Measurements from ENCODE around the gene ATRIP.

Gene ATRIP

DNA sequence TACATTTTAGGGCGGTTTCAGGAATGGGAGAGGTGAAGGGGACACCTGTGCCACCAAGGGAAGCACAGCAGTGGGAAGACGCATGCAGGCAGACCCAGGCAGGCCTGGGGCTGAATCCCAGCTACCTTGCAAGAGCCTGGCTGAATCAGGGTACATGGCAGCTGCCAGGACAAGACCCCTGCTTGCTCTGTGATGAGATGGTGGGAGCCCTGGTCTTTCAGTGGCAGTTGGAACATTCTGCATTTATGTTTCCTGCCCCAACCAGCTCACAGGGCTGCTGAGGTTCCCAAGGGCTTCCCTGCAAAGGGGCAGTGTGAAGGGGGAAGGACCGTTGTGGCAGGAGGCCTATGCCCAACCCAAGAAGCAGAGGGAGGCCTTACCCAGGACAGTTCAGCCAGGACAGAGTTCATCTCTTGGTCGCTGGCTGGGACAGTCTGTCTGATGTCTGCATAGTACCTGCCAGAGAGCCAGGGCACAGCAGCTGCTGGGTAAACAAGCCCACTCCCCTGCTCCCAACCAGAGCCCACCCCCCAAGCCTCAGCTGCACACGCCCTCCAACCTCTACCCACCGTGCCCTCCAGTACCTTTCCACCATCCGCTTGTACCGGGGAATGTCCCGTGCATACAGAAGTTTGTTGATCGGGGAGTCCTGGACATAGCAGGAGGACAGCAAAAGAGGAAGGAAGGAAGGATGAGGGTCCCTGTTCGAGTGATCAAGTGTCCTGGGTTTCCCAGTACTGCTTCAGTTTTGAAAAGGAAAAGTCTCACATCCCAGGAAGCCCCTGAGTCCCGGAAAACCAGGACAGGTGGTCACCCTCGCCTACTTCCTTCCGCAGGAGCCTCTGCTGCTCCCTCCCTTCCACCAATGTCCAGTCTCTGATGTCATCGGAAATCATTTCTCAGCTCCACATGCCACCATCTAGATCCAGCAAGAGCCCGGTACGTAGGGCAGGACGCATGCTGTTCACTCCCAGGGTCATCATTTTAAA lies 39.8 kb upstream of the ATRIP start:
- Mint-ChIP-seq H3K36me3 (no peaks in the 10 kb centered on the region), H3K4me3 (no peak overlapping the region), H3K27ac (peak overlapping the region; percentile 63), H3K4me1 (no peaks in the 10 kb centered on the region), H3K9me3 (no peaks in the 10 kb centered on the region)
- DNase-seq (ENCODE audit: low spot score in 2 of 2): peak in 1 of 2 donors; percentile 46
- no peak for ATAC-seq

DNA sequence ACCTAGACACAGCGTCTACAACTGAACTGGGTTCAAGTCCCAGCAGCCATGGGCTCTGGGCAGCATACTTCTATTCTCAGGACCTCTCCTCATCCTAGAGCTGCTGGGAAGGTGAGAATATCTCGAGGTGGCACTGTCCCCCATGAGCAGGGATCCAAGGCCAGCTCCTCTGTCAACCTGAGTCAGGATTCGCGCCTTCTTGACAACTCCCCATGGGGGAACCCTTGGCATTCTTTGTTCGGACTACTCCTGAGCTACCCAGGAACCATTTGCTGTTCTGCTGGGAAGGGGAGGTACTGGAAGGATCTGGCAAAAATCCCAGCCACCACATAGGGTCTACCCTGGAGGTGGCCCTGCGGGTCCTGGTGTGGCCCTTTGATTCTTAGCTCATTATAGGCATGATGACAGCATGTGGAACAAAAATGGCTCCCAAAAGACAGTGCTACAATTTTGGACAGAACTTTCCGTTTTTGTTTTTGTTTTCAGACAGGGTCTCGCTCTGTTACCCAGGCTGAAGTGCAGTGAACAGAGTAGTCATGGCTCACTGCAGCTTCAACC lies 38.9 kb upstream of the ATRIP start:
- Mint-ChIP-seq H3K4me1 (no peaks in the 10 kb centered on the region), H3K9me3 (no peaks in the 10 kb centered on the region), H3K27ac (peak overlapping the region; percentile 63), H3K4me3 (no peak overlapping the region), H3K36me3 (no peaks in the 10 kb centered on the region)
- ATAC-seq: no peak
- peak in 1 of 2 donors; percentile 39 for DNase-seq (ENCODE audit: low spot score in 2 of 2)

DNA sequence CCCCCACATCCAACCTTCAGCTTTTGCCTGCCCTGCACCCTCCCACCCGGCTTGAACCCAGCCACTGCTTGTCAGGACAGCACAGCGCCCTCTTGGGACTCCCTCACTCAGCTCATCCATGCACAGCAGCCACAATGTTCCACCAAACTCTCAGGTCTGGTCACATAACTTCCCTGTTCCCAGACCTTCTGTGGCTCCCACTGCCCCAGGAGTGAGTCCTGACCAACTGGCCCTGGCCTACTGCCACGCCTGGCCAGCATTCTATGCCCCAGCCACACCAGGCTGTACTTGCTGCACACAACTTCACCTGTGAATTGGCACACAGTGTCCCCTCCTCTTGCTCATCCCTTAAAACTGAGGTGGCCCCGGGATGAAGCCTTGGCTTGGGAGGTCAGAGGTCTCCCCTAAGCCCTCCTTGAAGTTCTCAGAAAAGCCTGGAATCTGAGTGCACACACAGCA lies 37.7 kb upstream of the ATRIP start:
- Mint-ChIP-seq H3K36me3 (no peaks in the 10 kb centered on the region), H3K9me3 (no peaks in the 10 kb centered on the region), H3K27ac (peak overlapping the region; percentile 14), H3K4me3 (no peak overlapping the region), H3K4me1 (no peaks in the 10 kb centered on the region)
- DNase-seq (ENCODE audit: low spot score in 2 of 2): no peak
- ATAC-seq: no peak

DNA sequence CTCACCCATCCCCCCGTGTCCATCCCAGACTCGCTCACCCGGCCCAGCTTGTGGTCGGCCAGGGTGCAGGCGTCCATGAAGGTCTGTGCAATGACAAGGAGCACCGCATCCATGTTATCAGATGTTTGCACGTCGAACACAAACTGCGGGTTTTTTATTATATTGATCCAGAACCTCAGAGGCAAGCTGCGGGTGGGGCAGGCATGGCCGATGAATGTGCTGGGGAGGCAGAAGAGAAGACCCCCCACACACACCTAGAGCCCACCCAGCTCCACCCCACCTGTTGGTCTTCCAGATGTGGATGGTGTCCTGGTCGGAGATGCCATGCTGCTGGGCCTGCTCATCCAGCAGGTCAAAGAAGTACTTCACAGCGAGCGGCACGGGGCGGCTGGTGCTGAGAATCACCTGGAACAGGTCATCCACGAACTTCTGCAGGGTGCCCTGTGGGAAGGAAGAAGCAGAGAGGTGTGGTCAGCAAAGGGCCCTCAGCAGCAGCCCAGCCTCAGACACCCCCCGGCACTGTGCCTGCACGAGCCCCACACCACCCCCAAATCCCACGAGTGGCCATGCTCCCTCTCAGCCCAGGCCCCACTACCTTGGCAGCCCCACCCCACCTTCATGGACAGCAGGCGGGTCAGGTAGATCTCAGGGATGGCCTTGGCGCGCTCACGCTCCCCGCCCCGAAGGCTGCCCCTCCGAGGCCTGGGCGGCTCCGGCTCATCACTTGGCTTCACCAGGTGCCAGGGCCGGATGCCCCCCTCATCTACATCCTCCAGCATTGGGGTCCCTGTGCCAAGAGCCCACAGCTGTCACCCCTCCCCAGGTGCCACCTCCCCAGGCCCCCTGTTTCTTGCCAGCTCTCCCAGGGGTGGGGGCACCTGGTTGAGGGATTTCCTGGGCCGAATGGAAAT lies 37.0 kb upstream of the ATRIP start:
- no peaks in the 10 kb centered on the region for H3K4me1 Mint-ChIP-seq
- H3K4me3 Mint-ChIP-seq: no peak overlapping the region
- ATAC-seq (no peak), DNase-seq (ENCODE audit: low spot score in 2 of 2) (no peak)
- no peaks in the 10 kb centered on the region for H3K9me3 Mint-ChIP-seq
- peak overlapping the region; percentile 20 for H3K27ac Mint-ChIP-seq
- no peaks in the 10 kb centered on the region for H3K36me3 Mint-ChIP-seq

DNA sequence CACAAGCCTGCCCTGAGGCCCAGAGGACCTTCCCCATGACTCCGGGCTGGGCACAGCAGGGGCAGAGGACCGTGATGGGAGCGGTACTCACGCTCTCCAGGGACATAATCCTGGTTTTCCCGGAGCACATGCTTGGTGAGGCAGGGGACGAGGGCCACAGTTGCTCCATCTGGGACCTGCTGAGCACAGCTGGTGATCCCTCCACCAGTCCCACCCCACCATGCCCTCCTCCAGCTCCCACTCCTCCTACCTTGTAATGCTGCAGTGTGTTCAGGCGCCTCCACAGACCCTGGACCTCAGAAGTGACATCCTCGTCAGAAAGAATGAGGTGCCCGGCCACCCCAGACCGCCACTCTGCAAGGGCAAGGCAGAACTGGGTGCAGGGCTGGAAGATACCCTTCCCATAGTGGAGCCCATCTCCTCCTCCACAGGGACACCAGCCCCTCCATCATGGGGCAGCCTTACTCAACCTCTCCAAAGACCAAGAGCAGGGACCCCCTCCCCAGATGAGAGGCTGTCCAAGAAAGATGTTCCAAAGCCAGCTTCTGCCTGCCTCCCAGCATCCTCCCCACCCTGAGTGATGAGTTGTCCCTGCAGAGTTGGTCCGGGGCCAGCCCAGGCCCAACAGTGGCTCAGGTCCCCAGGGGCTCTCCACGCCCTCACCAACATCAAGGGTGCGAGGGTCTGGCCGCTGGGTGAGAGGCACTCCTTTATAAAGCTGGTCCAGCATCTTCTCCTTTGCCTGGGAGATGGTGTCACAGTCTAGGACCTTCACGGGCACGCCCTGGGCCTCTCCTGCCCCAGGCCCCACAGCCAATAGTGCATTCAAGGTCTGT lies 36.1 kb upstream of the ATRIP start:
- no peak overlapping the region for H3K4me3 Mint-ChIP-seq
- no peaks in the 10 kb centered on the region for H3K9me3 Mint-ChIP-seq
- no peaks in the 10 kb centered on the region for H3K36me3 Mint-ChIP-seq
- DNase-seq (ENCODE audit: low spot score in 2 of 2): no peak
- peak overlapping the region; percentile 20 for H3K27ac Mint-ChIP-seq
- ATAC-seq: no peak
- H3K4me1 Mint-ChIP-seq: no peaks in the 10 kb centered on the region

DNA sequence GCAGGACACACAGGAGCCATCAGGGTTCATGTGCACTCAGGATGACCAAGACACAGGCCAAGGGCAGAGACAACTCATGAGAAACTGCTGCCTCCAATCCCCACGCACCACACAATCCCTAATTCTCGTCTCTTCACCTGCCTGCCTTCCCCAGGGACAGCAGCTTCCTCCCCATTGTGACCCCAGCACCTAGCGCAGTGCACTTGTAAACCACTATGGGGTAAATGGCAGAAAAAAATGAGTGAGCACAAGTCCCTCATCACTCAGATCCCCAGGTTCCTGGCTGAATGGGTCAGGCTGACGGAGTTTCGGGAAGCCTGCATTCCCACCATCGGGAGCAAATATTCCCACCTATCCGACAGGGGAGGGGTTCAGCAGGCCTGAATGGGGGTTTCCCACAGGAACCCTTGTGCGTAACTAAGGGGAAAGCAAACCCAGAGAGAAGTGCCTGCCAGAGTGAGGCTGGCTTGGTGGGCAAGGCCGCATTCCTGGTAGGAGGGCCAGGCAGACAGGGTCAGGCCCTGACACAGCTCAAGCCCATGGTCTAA lies 35.4 kb upstream of the ATRIP start:
- Mint-ChIP-seq H3K27ac (no peak overlapping the region), H3K9me3 (no peaks in the 10 kb centered on the region)
- ATAC-seq: no peak

DNA sequence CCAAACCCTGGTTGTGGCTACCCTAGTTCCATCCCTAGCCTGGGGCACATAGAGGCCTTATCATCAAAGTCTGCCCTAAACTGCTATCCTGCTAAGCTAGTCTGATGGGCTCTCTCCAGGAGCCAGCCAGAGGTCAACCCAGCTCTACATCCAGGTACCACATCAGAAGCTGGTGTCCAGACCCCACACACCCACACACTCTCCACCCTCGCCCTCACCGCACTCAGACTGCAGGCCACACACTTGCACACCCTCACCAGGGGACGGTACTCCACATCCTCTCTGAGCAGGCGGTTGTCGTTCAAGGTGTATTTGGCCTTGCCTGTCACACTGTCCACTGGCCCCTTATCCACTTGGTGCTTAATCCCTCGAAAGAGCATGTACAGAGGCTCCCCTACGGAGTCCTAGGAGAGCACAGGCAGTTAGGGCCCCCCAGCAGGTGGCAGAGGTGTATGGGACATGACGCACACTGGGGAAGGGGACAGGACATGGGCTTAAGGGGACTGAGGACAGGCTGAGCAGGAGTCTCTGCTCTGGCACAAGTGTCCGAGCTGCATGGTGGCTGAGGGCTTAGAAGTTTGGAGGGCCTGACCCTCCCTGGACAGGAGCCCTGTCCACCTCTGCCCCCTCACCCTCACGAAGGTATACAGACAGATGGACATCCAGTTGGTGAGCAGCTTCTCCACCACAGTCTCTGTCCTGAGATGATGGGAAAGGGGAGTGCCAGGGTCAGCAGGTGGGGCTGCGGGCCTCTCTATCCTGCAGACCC lies 34.7 kb upstream of the ATRIP start:
- no peak overlapping the region for H3K27ac Mint-ChIP-seq
- no peaks in the 10 kb centered on the region for H3K9me3 Mint-ChIP-seq
- no peaks in the 10 kb centered on the region for H3K4me1 Mint-ChIP-seq
- DNase-seq (ENCODE audit: low spot score in 2 of 2) (no peak), ATAC-seq (no peak)
- no peaks in the 10 kb centered on the region for H3K36me3 Mint-ChIP-seq
- no peak overlapping the region for H3K4me3 Mint-ChIP-seq

More for the DNA sequence above, 35.4 kb upstream of the ATRIP start:
- Mint-ChIP-seq H3K4me3 (no peak overlapping the region), H3K36me3 (no peaks in the 10 kb centered on the region), H3K4me1 (no peaks in the 10 kb centered on the region)
- no peak for DNase-seq (ENCODE audit: low spot score in 2 of 2)

DNA sequence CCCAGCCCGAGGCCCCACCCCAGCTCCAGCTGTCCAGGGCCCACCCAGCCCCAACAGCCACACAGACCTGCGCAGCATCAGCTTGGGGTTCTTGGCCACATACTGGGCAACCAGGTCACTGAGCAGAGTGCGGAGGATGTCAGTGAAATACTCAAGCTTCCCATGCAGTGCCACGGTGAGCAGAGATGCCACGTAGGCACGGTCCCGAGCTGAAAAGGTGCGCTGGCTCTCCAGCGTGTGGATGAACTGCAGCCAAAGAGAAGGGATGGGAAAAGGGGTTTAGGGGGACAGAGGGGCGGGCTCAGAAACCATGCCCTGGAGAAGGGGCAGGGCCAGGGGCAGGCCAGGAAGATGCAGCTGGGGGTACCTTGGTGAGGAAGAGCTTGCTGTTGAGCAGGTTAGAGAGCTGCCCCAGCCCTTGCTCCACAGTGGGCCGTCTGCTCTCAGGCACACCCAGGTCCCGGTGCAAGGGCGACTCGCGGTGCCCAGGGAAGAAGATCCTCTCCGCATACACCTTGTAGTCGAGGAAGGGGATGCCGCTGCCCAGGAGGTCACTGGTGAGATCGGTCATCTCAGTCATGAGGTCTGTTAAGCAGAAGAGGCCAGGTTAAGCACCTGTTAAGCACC lies 34.0 kb upstream of the ATRIP start:
- Mint-ChIP-seq H3K9me3 (no peaks in the 10 kb centered on the region), H3K4me3 (no peak overlapping the region), H3K36me3 (no peaks in the 10 kb centered on the region), H3K27ac (no peak overlapping the region), H3K4me1 (no peaks in the 10 kb centered on the region)
- DNase-seq (ENCODE audit: low spot score in 2 of 2): no peak
- ATAC-seq: no peak

DNA sequence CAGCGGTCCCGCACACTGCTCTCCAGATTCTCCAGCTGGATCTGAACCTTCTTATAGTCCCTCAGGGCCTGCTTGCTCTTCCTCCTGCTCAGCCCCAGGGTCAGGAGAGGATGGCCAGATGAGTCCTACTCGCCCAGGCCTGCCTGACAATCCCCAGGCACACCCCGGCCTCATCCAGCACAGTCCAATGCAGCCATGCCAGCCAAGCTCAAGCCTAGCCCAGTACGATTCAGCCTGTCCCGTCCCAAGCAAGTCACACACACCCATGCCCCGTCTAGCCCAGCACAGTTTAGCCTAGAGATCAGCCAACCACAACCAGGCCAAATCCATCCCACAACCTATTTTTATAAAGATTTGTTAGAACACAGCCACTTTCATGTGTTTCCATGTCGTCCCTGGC lies 33.5 kb upstream of the ATRIP start:
- H3K27ac Mint-ChIP-seq: no peak overlapping the region

DNA sequence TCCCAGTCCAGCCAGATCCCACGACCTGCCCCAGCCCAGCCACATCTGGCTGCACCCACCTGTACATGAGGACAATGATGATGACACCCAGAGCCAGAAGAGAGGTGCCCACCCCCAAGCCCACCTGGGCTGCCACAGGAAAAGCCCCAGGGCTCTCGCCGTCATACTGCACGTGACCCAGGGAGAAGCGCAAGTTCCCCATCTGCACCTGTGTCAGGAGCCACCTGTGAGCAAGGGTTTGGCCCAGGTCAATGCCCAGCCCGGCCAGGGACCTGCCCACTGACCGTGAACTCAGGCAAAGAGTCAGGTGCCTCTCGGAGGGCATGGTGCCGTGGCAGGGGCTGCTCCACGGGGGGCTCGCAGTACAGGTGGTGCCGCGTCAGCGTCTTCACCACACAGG lies 32.9 kb upstream of the ATRIP start:
- H3K9me3 Mint-ChIP-seq: no peaks in the 10 kb centered on the region
- DNase-seq (ENCODE audit: low spot score in 2 of 2) (no peak), ATAC-seq (no peak)
- H3K27ac Mint-ChIP-seq: no peak overlapping the region
- H3K36me3 Mint-ChIP-seq: no peaks in the 10 kb centered on the region
- H3K4me1 Mint-ChIP-seq: no peaks in the 10 kb centered on the region
- no peak overlapping the region for H3K4me3 Mint-ChIP-seq

More for the DNA sequence above, 33.5 kb upstream of the ATRIP start:
- no peak for ATAC-seq
- no peak for DNase-seq (ENCODE audit: low spot score in 2 of 2)
- no peaks in the 10 kb centered on the region for H3K36me3 Mint-ChIP-seq
- H3K9me3 Mint-ChIP-seq: no peaks in the 10 kb centered on the region
- H3K4me1 Mint-ChIP-seq: no peaks in the 10 kb centered on the region
- H3K4me3 Mint-ChIP-seq: no peak overlapping the region

DNA sequence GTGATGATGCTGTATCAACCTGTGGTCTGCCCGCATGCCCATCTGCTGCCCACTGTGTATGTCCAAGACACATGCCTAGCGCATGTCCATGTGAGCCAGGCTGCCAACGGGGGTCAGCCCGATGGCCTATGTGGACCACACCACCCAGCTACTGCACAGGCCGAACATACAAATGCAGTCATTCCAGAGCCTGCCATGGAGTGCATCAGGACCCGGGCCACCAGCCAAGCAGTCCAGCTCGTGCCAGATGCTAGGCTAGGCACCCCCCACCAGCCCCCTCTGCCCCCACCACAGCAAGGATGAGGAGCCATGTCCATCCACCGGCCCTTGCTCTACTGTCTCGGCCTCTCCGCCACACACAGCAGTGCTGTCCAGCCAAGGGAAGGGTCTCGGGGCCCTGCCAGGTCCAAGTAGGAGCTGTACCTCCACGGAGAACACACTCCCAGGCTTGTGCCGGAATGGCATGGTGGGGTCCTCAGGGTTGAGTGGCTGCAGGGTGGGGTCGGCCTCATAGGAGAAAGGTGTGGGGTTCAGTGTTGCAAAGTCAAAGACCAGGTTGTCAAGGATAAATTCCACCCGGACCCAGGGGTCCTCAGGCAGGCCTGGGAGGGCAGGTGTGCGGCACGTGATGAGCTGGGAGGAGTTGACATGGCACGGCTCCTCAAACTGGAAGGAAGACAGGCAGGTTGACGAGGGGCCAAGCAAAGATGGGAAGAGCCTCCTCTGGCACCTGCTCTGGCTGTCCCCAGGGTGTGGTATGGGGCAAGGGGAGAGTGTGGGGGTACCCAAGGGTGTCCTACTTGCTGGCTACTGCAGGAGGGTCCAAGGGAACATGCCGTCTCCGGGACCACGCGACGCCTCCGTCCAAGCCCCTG lies 31.9 kb upstream of the ATRIP start:
- Mint-ChIP-seq H3K4me1 (no peaks in the 10 kb centered on the region), H3K36me3 (no peaks in the 10 kb centered on the region), H3K4me3 (no peak overlapping the region), H3K27ac (no peak overlapping the region), H3K9me3 (no peaks in the 10 kb centered on the region)
- ATAC-seq (no peak), DNase-seq (ENCODE audit: low spot score in 2 of 2) (no peak)

DNA sequence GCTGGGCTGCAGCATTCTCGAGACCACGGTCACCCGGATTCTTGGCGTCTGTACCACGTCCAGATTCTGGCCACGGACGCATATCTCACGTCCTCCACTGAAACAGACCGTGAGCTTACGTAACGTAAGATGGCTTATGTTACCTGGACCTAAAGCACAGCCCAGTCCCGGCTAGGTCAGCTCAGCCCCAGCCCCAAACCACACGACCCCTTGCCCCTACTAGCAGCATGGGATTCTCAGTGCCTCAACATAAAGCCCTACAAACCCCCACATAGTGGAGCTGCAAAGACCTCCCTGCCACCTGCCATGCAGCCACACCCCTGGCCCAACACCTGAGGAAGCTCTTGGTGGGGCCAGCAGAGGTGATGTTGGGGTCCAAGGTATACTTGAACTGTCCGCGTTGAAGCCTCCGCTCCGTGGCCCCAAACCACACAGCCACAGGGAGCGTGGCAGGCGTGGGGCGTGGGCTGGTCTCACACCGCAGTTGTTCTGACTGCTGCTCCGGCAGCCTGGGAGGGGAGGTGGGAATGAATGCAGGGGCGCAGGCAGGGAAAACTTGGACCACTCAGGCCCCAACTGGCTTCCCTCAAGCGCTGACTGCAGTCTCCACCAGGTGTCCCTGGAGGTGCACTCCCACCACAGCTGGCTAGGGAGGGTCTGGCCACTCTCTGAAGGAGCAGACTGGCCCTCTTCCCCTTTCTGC lies 31.1 kb upstream of the ATRIP start:
- no peak overlapping the region for H3K4me3 Mint-ChIP-seq
- no peaks in the 10 kb centered on the region for H3K36me3 Mint-ChIP-seq
- no peak for DNase-seq (ENCODE audit: low spot score in 2 of 2)
- no peaks in the 10 kb centered on the region for H3K4me1 Mint-ChIP-seq
- H3K9me3 Mint-ChIP-seq: no peaks in the 10 kb centered on the region
- ATAC-seq: no peak
- H3K27ac Mint-ChIP-seq: no peak overlapping the region
